Measurements from ENCODE around the gene PCNX2. TPM values are rescaled to one million over a fixed set of nuclear protein-coding genes. Genes with fewer than 3 reads are reported as not detected.

PCNX2 gene
- total and polyA plus RNA-seq, 2 donors (not counting 3 experiments of a cell fraction or from before 2014, with no cell fraction given) = 6.6 to 11.0 TPM

- intact Hi-C loops (cut with micrococcal nuclease) = loop anchor here (2.0 to 10.0 kb wide), 4 partner anchors 71 to 1159 kb away; no protein-coding TSS in a partner anchor
- H3K4me1 ChIP-seq (ENCODE audit: control insufficient read depth, extremely low read depth, insufficient read depth, low read length) = peaks cover 10% of the 10 kb centered on the region
- CTCF ChIA-PET = interaction anchor here (0.5 to 1.9 kb wide), 6 partner anchors 11 to 1158 kb away, joined by 3 to 5 read pairs (median 3); partner anchors contain the start of gene MAP10
- no peaks in the 10 kb centered on the region for H3K79me2 ChIP-seq (ENCODE audit: control insufficient read depth, insufficient read depth, low read length)
- H3K9me1 ChIP-seq (replicated peaks; ENCODE audit: control insufficient read depth, extremely low read depth, insufficient read depth, low read length) = peaks cover 2% of the 10 kb centered on the region
- dilution Hi-C loops (cut with MboI; ENCODE audit: extremely low pct_ligation_motif_present, low sequenced_read_pairs) = no loop called here
- H3K4me3 ChIP-seq (replicated peaks in 1 of 3; ENCODE audit: insufficient read depth in 1 of 3, low read depth in 1 of 3, low read length in 3 of 3) = no peak overlapping the region
- TF ChIP-seq MYC (IDR thresholded peaks at IDR 0.05; ENCODE audit: low read depth, low read length) = no peak
- TF ChIP-seq JUN (IDR thresholded peaks at IDR 0.05; ENCODE audit: borderline replicate concordance, insufficient read depth, insufficient read length, low read depth) = no peak
- no peak for TF ChIP-seq MAX (IDR thresholded peaks at IDR 0.05; ENCODE audit: insufficient read depth, insufficient read length)
- no TSS peak for BruUV-seq (replicated peaks)
- H3K9me3 ChIP-seq (replicated peaks; ENCODE audit: control insufficient read depth, insufficient read depth, low read length) = no peaks in the 10 kb centered on the region
- no peak overlapping the region for H2AFZ ChIP-seq (ENCODE audit: low read depth, low read length)
- no peaks in the 10 kb centered on the region for H4K20me1 ChIP-seq (replicated peaks; ENCODE audit: control insufficient read depth, extremely low read depth, insufficient read depth, low read length)
- no peak overlapping the region for H3K9ac ChIP-seq (replicated peaks; ENCODE audit: extremely low read depth, insufficient read depth, low read length)
- H3K4me2 ChIP-seq (ENCODE audit: insufficient read depth, low read length) = no peak overlapping the region
- FAIRE-seq (no peak), DNase-seq (ENCODE audit: low read depth, low spot score) (no peak)
- no peaks in the 10 kb centered on the region for H3K36me3 ChIP-seq (ENCODE audit: control insufficient read depth in 2 of 2, extremely low read depth in 1 of 2, insufficient read depth in 2 of 2, low read length in 2 of 2)
- no peak overlapping the region for H3K27ac ChIP-seq (ENCODE audit: insufficient read depth, low read depth, low read length)
- POLR2A ChIA-PET = no interaction called here
- H3K27me3 ChIP-seq (ENCODE audit: control insufficient read depth in 2 of 2, insufficient read depth in 2 of 2, low read length in 2 of 2) = no peaks in the 10 kb centered on the region
Observed at GRCh38 chr1:233024199-233024598, 271.3 kb downstream of the PCNX2 start.

GRCh38 chr1:233022246-233022645 lies 273.3 kb downstream of the PCNX2 start:
- Histone ChIP-seq H3K4me3 (replicated peaks in 1 of 3; ENCODE audit: insufficient read depth in 1 of 3, low read depth in 1 of 3, low read length in 3 of 3) (no peak overlapping the region), H4K20me1 (replicated peaks; ENCODE audit: control insufficient read depth, extremely low read depth, insufficient read depth, low read length) (no peaks in the 10 kb centered on the region), H2AFZ (ENCODE audit: low read depth, low read length) (no peak overlapping the region), H3K36me3 (ENCODE audit: control insufficient read depth in 2 of 2, extremely low read depth in 1 of 2, insufficient read depth in 2 of 2, low read length in 2 of 2) (no peaks in the 10 kb centered on the region), H3K9me3 (replicated peaks; ENCODE audit: control insufficient read depth, insufficient read depth, low read length) (no peaks in the 10 kb centered on the region), H3K27ac (ENCODE audit: insufficient read depth, low read depth, low read length) (no peak overlapping the region), H3K4me1 (ENCODE audit: control insufficient read depth, extremely low read depth, insufficient read depth, low read length) (peaks cover 10% of the 10 kb centered on the region), H3K9me1 (replicated peaks; ENCODE audit: control insufficient read depth, extremely low read depth, insufficient read depth, low read length) (peaks cover 2% of the 10 kb centered on the region), H3K9ac (replicated peaks; ENCODE audit: extremely low read depth, insufficient read depth, low read length) (no peak overlapping the region), H3K27me3 (ENCODE audit: control insufficient read depth in 2 of 2, insufficient read depth in 2 of 2, low read length in 2 of 2) (no peaks in the 10 kb centered on the region), H3K79me2 (ENCODE audit: control insufficient read depth, insufficient read depth, low read length) (no peaks in the 10 kb centered on the region), H3K4me2 (ENCODE audit: insufficient read depth, low read length) (no peak overlapping the region)
- ChIA-PET CTCF (interaction anchor here (1.0 kb wide), 1 partner anchor 17 kb away, joined by 3 read pairs; no protein-coding TSS in a partner anchor), POLR2A (no interaction called here)
- FAIRE-seq = no peak
- no TSS peak for BruUV-seq (replicated peaks)
- intact Hi-C loops (cut with micrococcal nuclease) (loop anchor here (5.0 to 10.0 kb wide), 2 partner anchors 150 to 1157 kb away; no protein-coding TSS in a partner anchor), dilution Hi-C loops (cut with MboI; ENCODE audit: extremely low pct_ligation_motif_present, low sequenced_read_pairs) (no loop called here)
- no peak for DNase-seq (ENCODE audit: low read depth, low spot score)
- TF ChIP-seq POLR2AphosphoS5 (IDR thresholded peaks at IDR 0.05; ENCODE audit: insufficient read depth, low read depth, low read length) (no peak), MYC (IDR thresholded peaks at IDR 0.05; ENCODE audit: low read depth, low read length) (no peak), EZH2 (IDR thresholded peaks at IDR 0.05; ENCODE audit: borderline replicate concordance, low read depth, low read length, severe bottlenecking) (no peak), POLR2A (IDR thresholded peaks at IDR 0.05; ENCODE audit: low read depth, low read length) (no peak), MAX (IDR thresholded peaks at IDR 0.05; ENCODE audit: insufficient read depth, insufficient read length) (no peak), CTCF (IDR thresholded peaks at IDR 0.05; ENCODE audit: extremely low read depth in 1 of 2, insufficient read depth in 1 of 2, low read depth in 1 of 2, low read length in 2 of 2) (no peak), JUN (IDR thresholded peaks at IDR 0.05; ENCODE audit: borderline replicate concordance, insufficient read depth, insufficient read length, low read depth) (no peak), FOS (IDR thresholded peaks at IDR 0.05; ENCODE audit: borderline replicate concordance, insufficient read depth, low read length) (no peak), GATA2 (IDR thresholded peaks at IDR 0.05; ENCODE audit: insufficient read depth, insufficient read length, low read depth, low read length) (no peak)
